Measurements from ENCODE around the gene SLC39A11.

- TF ChIP-seq CTCF (IDR thresholded peaks at IDR 0.05) (no peak), EZH2phosphoT487 (IDR thresholded peaks at IDR 0.05) (no peak)
Measured at GRCh38 chr17:72920513-72920912, 172.0 kb downstream of the SLC39A11 start.
